HG02623 (cell line): ENCODE results near the gene ZDHHC8.

Source experiments
- ATAC-seq: cut with Tn5 transposase; IDR thresholded peaks from one replicate; pipeline ENCODE4 v1.9.1; 2021; ENCODE audit warnings: moderate library complexity; ENCODE audit not compliant: unreplicated experiment

The ZDHHC8 gene

GRCh38 chr22:20177217-20177911, 45.8 kb downstream of the ZDHHC8 start:
- no peak for ATAC-seq

GRCh38 chr22:20178075-20178914, 46.7 kb downstream of the ZDHHC8 start:
- no peak for ATAC-seq

GRCh38 chr22:20178915-20179227, 47.3 kb downstream of the ZDHHC8 start:
- no peak for ATAC-seq

GRCh38 chr22:20179455-20180244, 48.0 kb downstream of the ZDHHC8 start:
- no peak for ATAC-seq

- ATAC-seq: no peak
Observed at GRCh38 chr22:20180245-20180630, 48.6 kb downstream of the ZDHHC8 start.

GRCh38 chr22:20180640-20181039, 49.0 kb downstream of the ZDHHC8 start:
- ATAC-seq: no peak

GRCh38 chr22:20181194-20181883, 49.7 kb downstream of the ZDHHC8 start:
- ATAC-seq: no peak

- no peak for ATAC-seq
Observed at GRCh38 chr22:20181884-20182236, 50.3 kb downstream of the ZDHHC8 start.

GRCh38 chr22:20182365-20182764, 50.8 kb downstream of the ZDHHC8 start:
- ATAC-seq: no peak

- no peak for ATAC-seq
Observed at GRCh38 chr22:20183101-20183500, 51.5 kb downstream of the ZDHHC8 start.

- no peak for ATAC-seq
Observed at GRCh38 chr22:20183823-20184222, 52.2 kb downstream of the ZDHHC8 start.

GRCh38 chr22:20184501-20185165, 53.0 kb downstream of the ZDHHC8 start:
- no peak for ATAC-seq

- ATAC-seq: no peak
Observed at GRCh38 chr22:20185750-20186149, 54.1 kb downstream of the ZDHHC8 start.

- ATAC-seq: no peak
Observed at GRCh38 chr22:20186183-20186870, 54.7 kb downstream of the ZDHHC8 start.

- ATAC-seq: no peak
Observed at GRCh38 chr22:20186871-20187546, 55.4 kb downstream of the ZDHHC8 start.

GRCh38 chr22:20187777-20188566, 56.4 kb downstream of the ZDHHC8 start:
- ATAC-seq: no peak

GRCh38 chr22:20188567-20188877, 56.9 kb downstream of the ZDHHC8 start:
- ATAC-seq: no peak

- no peak for ATAC-seq
Observed at GRCh38 chr22:20191000-20191515, 59.5 kb downstream of the ZDHHC8 start.

GRCh38 chr22:20191803-20192202, 60.2 kb downstream of the ZDHHC8 start:
- no peak for ATAC-seq
